Prostate gland (tissue), 2 donors: Measurements from ENCODE around the gene KRT77. TPM values are rescaled to one million over a fixed set of nuclear protein-coding genes. Genes with fewer than 3 reads are reported as not detected.
"Not testable (repeated sequence)": the region's sequence is repeated elsewhere in the genome, so short reads cannot be mapped to it uniquely, and the experiment has no call there.

Experiments used
- DNase-seq: peaks from one replicate; pipeline ENCODE4 v3.0.0-alpha.2; 2019; ENCODE audit warnings: low spot score
- H3K27ac ChIP-seq, 2 donors: fragments of 200-600 bp; sonication (generic); 2 replicates each; pipeline ENCODE4 v1.5.1; 2017 to 2019
- H3K27me3 ChIP-seq: fragments of 200-600 bp; sonication (generic); replicated peaks from 2 replicates; pipeline ENCODE4 v1.5.1; 2019; ENCODE audit not compliant: insufficient read depth
- H3K36me3 ChIP-seq, 2 donors: fragments of 200-600 bp; sonication (generic); 1 replicate in 1 of 2; 2 replicates in 1 of 2; pipeline versions ENCODE4 v1.5.1 to v1.8.1; 2017 to 2019
- H3K4me1 ChIP-seq: fragments of 200-600 bp; sonication (generic); replicated peaks from 2 replicates; pipeline ENCODE4 v1.5.1; 2019
- H3K4me3 ChIP-seq, 2 donors: fragments of 200-600 bp; sonication (generic); 2 replicates each; pipeline ENCODE4 v1.5.1; 2017 to 2019
- H3K9me3 ChIP-seq: fragments of 200-600 bp; sonication (generic); 2 replicates; pipeline ENCODE4 v1.5.1; 2017
- POLR2A ChIP-seq: fragments of 450-650 bp; IDR thresholded peaks from one replicate; pipeline ENCODE4 v1.6.1; 2016; ENCODE audit warnings: antibody characterized with exemption, mild to moderate bottlenecking
- POLR2AphosphoS5 ChIP-seq: sonication (generic); formaldehyde crosslinking; IDR thresholded peaks from one replicate; pipeline ENCODE4 v1.6.1; 2017; ENCODE audit warnings: antibody characterized with exemption
- WGBS: methylation state at CpG from one replicate; pipeline ENCODE4 v1.1.5; 2018; 5-methylcytosine and 5-hydroxymethylcytosine counted together
- intact Hi-C: fragments of 100-400 bp; cut with DNase I; formaldehyde crosslinking; loops from one replicate; pipeline ENCODE4 v1.14.2; 2022
- total RNA-seq, 2 donors: library from RNA; depleted of rRNA; stranded (reverse); fragments of >200 nt; gene quantifications; one replicate each; pipeline ENCODE4 v1.1.0, GENCODE V29; 2016
- TF ChIP-seq, protein P1 (sequence below), 4 experiments: fragments of 200-600 bp in 2 of 4; fragments of 450-650 bp in 2 of 4; sonication (generic) in 2 of 4; IDR thresholded peaks; 1 replicate in 3 of 4; 2 replicates in 1 of 4; pipeline ENCODE4 v1.5.1; 2016 to 2019; ENCODE audit warnings: antibody characterized with exemption in 4 of 4, mild to moderate bottlenecking in 2 of 4, moderate library complexity in 2 of 4

KRT77 gene
- total RNA-seq, 2 donors from 2014 or later, result 0.09 to 0.57 TPM

GRCh38 chr12:52713960-52714886 is 10.9 kb upstream of the KRT77 start:
- H3K27ac ChIP-seq, result no peak overlapping the region
- H3K9me3 ChIP-seq, result no peaks in the 10 kb centered on the region
- no peak for DNase-seq
- H3K4me3 ChIP-seq, result peak overlapping the region in 1 of 2 donors; percentile 2
- H3K4me1 ChIP-seq, result no peaks in the 10 kb centered on the region
- H3K36me3 ChIP-seq, result no peaks in the 10 kb centered on the region
- no peak for TF ChIP-seq POLR2AphosphoS5
- TF ChIP-seq, protein P1, sequence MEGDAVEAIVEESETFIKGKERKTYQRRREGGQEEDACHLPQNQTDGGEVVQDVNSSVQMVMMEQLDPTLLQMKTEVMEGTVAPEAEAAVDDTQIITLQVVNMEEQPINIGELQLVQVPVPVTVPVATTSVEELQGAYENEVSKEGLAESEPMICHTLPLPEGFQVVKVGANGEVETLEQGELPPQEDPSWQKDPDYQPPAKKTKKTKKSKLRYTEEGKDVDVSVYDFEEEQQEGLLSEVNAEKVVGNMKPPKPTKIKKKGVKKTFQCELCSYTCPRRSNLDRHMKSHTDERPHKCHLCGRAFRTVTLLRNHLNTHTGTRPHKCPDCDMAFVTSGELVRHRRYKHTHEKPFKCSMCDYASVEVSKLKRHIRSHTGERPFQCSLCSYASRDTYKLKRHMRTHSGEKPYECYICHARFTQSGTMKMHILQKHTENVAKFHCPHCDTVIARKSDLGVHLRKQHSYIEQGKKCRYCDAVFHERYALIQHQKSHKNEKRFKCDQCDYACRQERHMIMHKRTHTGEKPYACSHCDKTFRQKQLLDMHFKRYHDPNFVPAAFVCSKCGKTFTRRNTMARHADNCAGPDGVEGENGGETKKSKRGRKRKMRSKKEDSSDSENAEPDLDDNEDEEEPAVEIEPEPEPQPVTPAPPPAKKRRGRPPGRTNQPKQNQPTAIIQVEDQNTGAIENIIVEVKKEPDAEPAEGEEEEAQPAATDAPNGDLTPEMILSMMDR (IDR thresholded peaks at IDR 0.05), result no peak
- no peak for TF ChIP-seq POLR2A
- intact Hi-C loops, result no loop called here
- 15% methylated on average over 39 of the region's 72 CpGs for WGBS
- peaks cover 13% of the 10 kb centered on the region for H3K27me3 ChIP-seq

DNA sequence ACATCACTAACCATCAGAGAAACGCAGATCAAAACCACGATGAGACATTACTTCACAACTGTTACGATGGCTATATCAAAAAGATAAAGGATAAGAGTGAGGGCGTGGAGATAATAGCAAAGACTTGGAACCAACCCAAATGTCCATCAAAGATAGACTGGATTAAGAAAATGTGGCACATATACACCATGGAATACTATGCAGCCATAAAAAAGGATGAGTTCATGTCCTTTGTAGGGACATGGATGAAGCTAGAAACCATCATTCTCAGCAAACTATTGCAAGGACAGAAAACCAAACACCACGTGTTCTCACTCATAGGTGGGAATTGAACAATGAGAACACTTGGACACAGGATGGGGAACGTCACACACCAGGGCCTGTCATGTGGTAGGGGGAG is 8.8 kb upstream of the KRT77 start:
- H3K36me3 ChIP-seq, H3K27ac ChIP-seq, intact Hi-C loops, DNase-seq, H3K4me3 ChIP-seq, H3K9me3 ChIP-seq, H3K4me1 ChIP-seq: not testable (repeated sequence)
- peaks cover 13% of the 10 kb centered on the region for H3K27me3 ChIP-seq
- 77% methylated on average over 6 of the region's 6 CpGs for WGBS

GRCh38 chr12:52710730-52711129 is 7.4 kb upstream of the KRT77 start:
- Histone ChIP-seq H3K27me3 (peaks cover 13% of the 10 kb centered on the region), H3K4me1 (no peaks in the 10 kb centered on the region), H3K4me3 (no peak overlapping the region), H3K9me3 (no peaks in the 10 kb centered on the region), H3K27ac (no peak overlapping the region), H3K36me3 (no peaks in the 10 kb centered on the region)
- no peak for TF ChIP-seq POLR2A
- TF ChIP-seq, protein P1 (IDR thresholded peaks at IDR 0.05), result no peak
- no peak for TF ChIP-seq POLR2AphosphoS5
- intact Hi-C loops, result no loop called here
- no peak for DNase-seq
- 50% methylated on average over 1 of the region's 1 CpG for WGBS

DNA sequence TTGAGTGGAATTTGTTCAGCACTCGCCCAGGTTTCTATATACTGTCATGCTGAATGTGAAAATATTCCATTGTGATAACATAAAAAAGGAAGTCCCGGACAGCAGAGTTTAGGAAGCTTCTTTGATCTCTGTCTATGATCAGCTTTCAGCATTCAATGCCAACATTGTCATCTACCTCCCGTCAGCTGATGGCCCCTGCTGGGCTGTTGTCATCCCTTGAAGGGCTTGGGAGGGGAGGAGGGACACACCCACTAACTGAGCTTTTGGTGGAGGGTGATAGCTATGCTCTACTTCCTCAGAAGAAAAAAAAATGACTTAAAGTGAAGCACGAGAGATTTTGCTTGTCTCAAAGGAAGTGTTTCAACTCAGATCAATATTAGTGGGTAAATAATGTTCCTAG is 4.7 kb upstream of the KRT77 start:
- DNase-seq, result no peak
- intact Hi-C loops, result no loop called here
- no peaks in the 10 kb centered on the region for H3K4me1 ChIP-seq

DNA sequence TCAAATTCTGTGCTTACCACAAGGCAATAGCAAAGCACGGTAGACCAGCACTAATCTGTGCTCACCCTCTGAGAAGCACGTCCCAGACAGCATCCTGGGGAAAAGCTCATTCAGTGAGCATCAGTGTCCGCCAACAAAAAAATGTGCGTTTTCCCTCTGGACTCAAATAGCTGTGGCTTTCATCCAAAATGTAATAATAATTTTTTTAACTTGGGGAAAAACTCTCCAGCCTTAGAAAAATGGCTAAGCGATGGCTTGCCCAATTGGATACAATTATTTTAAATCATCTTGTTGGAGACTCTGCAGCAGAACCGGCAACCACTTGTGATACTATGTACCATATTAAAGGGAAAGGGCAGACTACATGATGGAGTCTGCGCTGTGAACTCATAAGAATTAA is 1.1 kb upstream of the KRT77 start:
- peaks cover 3% of the 10 kb centered on the region for H3K27me3 ChIP-seq
- WGBS, result 77% methylated on average over 7 of the region's 7 CpGs
- H3K4me1 ChIP-seq, result no peaks in the 10 kb centered on the region
- no peak overlapping the region for H3K27ac ChIP-seq
- intact Hi-C loops, result no loop called here
- no peak overlapping the region for H3K4me3 ChIP-seq
- no peaks in the 10 kb centered on the region for H3K36me3 ChIP-seq
- H3K9me3 ChIP-seq, result no peaks in the 10 kb centered on the region
- no peak for DNase-seq
- TF ChIP-seq POLR2AphosphoS5, result no peak

More for the DNA sequence above, 4.7 kb upstream of the KRT77 start:
- H3K4me3 ChIP-seq, result no peak overlapping the region
- WGBS, result 60% methylated on average over 4 of the region's 4 CpGs
- H3K36me3 ChIP-seq, result no peaks in the 10 kb centered on the region
- peaks cover 1% of the 10 kb centered on the region for H3K27me3 ChIP-seq
- no peak overlapping the region for H3K27ac ChIP-seq
- no peaks in the 10 kb centered on the region for H3K9me3 ChIP-seq
- TF ChIP-seq, protein P1 (IDR thresholded peaks at IDR 0.05), result no peak
- TF ChIP-seq POLR2AphosphoS5 (no peak), POLR2A (no peak)

DNA sequence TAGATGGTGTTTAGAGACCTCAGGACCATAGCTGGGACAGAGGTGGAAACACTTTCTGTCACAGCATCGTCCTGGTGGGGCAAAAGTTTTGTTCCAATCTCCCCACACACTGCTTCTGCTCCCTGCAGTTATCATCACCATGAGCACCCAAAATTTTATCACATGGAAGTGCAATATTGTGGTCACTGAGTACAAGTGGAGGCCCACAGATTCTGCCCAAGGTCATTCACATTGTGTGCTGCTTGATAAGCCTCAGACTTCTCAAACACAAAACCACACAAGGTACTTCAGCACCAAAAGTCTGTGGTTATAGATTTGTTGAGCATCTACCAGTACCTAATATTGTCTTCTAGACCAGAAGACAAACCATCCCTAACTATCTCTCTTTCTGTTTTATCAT is 554 bp upstream of the KRT77 start:
- H3K9me3 ChIP-seq, result no peaks in the 10 kb centered on the region
- intact Hi-C loops, result no loop called here
- 100% methylated on average over 1 of the region's 1 CpG for WGBS

More for the DNA sequence above, 554 bp upstream of the KRT77 start:
- TF ChIP-seq POLR2AphosphoS5 (no peak), POLR2A (no peak)
- TF ChIP-seq, protein P1 (IDR thresholded peaks at IDR 0.05), result no peak
- no peak for DNase-seq
- Histone ChIP-seq H3K4me3 (no peak overlapping the region), H3K27ac (no peak overlapping the region), H3K36me3 (no peaks in the 10 kb centered on the region), H3K4me1 (no peaks in the 10 kb centered on the region), H3K27me3 (peaks cover 3% of the 10 kb centered on the region)
